ENCODE measurements around the gene ARMH2. TPM values are rescaled to one million over a fixed set of nuclear protein-coding genes. Genes with fewer than 3 reads are reported as not detected.
"Not testable (repeated sequence)": the region's sequence is repeated elsewhere in the genome, so short reads cannot be mapped to it uniquely, and the experiment has no call there.

ARMH2 gene
- total and polyA plus RNA-seq, 7 experiments from 2014 or later: 0.70 to 9.4 (median 3.8) TPM; not detected in 1

GRCh38 chr6:24764833-24765828 is 33.6 kb downstream of the ARMH2 start:
- peaks cover 0 to 11% (median 4%) of the 10 kb centered on the region in 7 donors for H3K4me1 Mint-ChIP-seq
- POLR2A ChIA-PET; H3K4me3 ChIP-seq (ENCODE audit: low read length); H3K4me1 ChIP-seq (ENCODE audit: control insufficient read depth in 2 of 2, insufficient read depth in 2 of 2, low read length in 2 of 2); H3K9me3 Mint-ChIP-seq; H3K27ac ChIP-seq (ENCODE audit: low read depth, low read length); H3K27me3 Mint-ChIP-seq; DNase-seq; ATAC-seq; H3K36me3 ChIP-seq (ENCODE audit: control insufficient read depth in 2 of 3, insufficient read depth in 3 of 3, low read length in 3 of 3); H3K36me3 Mint-ChIP-seq; H3K4me3 Mint-ChIP-seq; H3K9me3 ChIP-seq (ENCODE audit: control insufficient read depth in 2 of 3, low read length in 3 of 3); intact Hi-C loops (cut with micrococcal nuclease); H3K27me3 ChIP-seq (ENCODE audit: control insufficient read depth in 2 of 2, insufficient read depth in 2 of 2, low read length in 2 of 2): not testable (repeated sequence)
- CTCF ChIA-PET: interaction anchor here (0.6 to 4.3 kb wide), 2 partner anchors 10 to 183 kb away, joined by 4 to 32 read pairs; no protein-coding TSS in a partner anchor
- peak overlapping the region in 2 of 9 donors; percentile 41 to 52 for H3K27ac Mint-ChIP-seq

DNA sequence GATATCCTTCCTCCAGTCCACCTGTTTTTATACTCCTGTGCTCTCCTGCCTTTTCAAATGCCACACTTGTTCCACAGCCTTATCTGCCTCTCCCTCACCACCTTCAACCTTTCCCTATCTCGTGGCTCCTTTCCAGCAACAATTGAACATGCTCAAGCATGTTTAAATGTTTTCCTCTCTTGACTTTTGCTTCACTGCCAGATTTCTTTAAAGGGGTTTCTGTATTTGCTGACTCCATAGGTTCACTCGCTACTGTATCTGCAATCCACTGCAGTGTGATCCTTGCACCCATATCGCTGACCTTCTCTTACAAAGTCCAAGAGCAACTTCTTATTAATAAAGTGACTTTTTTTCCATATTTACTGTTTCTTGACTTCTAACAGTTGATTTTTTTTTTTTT is 35.1 kb downstream of the ARMH2 start:
- Histone ChIP-seq H3K9me3 (ENCODE audit: control insufficient read depth in 2 of 3, low read length in 3 of 3) (no peaks in the 10 kb centered on the region), H3K4me1 (ENCODE audit: control insufficient read depth in 2 of 2, insufficient read depth in 2 of 2, low read length in 2 of 2) (no peaks in the 10 kb centered on the region), H3K4me3 (ENCODE audit: low read length) (no peak overlapping the region), H3K27me3 (ENCODE audit: control insufficient read depth in 2 of 2, insufficient read depth in 2 of 2, low read length in 2 of 2) (no peaks in the 10 kb centered on the region), H3K27ac (ENCODE audit: low read depth, low read length) (no peak overlapping the region), H3K36me3 (ENCODE audit: control insufficient read depth in 2 of 3, insufficient read depth in 3 of 3, low read length in 3 of 3) (no peaks in the 10 kb centered on the region)
- no peaks in the 10 kb centered on the region for H3K27me3 Mint-ChIP-seq
- peaks cover 0 to 2% (median 0%) of the 10 kb centered on the region in 5 donors for H3K36me3 Mint-ChIP-seq
- peaks cover 0 to 11% (median 4%) of the 10 kb centered on the region in 7 donors for H3K4me1 Mint-ChIP-seq
- peak overlapping the region in 1 of 9 donors; percentile 21 for H3K27ac Mint-ChIP-seq
- ChIA-PET CTCF (no interaction called here), POLR2A (interaction anchor here (1.5 kb wide), 1 partner anchor 14 kb away, joined by 3 read pairs; no protein-coding TSS in a partner anchor)
- no peak for ATAC-seq
- intact Hi-C loops (cut with micrococcal nuclease): no loop called here
- H3K4me3 Mint-ChIP-seq: no peak overlapping the region
- no peaks in the 10 kb centered on the region for H3K9me3 Mint-ChIP-seq
- no peak for DNase-seq

- ATAC-seq: no peak
- POLR2A ChIA-PET: interaction anchor here (0.6 kb wide), 1 partner anchor 38 kb away, joined by 3 read pairs; no protein-coding TSS in a partner anchor
- Histone ChIP-seq H3K4me1 (ENCODE audit: control insufficient read depth in 2 of 2, insufficient read depth in 2 of 2, low read length in 2 of 2) (no peaks in the 10 kb centered on the region), H3K4me3 (ENCODE audit: low read length) (no peak overlapping the region), H3K36me3 (ENCODE audit: control insufficient read depth in 2 of 3, insufficient read depth in 3 of 3, low read length in 3 of 3) (no peaks in the 10 kb centered on the region), H3K27me3 (ENCODE audit: control insufficient read depth in 2 of 2, insufficient read depth in 2 of 2, low read length in 2 of 2) (no peaks in the 10 kb centered on the region), H3K27ac (ENCODE audit: low read depth, low read length) (no peak overlapping the region), H3K9me3 (ENCODE audit: control insufficient read depth in 2 of 3, low read length in 3 of 3) (no peaks in the 10 kb centered on the region)
- peaks cover 0 to 11% (median 3%) of the 10 kb centered on the region in 7 donors for H3K4me1 Mint-ChIP-seq
- H3K4me3 Mint-ChIP-seq: no peak overlapping the region
- no peak for DNase-seq
- intact Hi-C loops (cut with micrococcal nuclease): no loop called here
- H3K36me3 Mint-ChIP-seq: peaks cover 0 to 2% (median 0%) of the 10 kb centered on the region in 5 donors
- no peaks in the 10 kb centered on the region for H3K9me3 Mint-ChIP-seq
- peak overlapping the region in 1 of 9 donors; percentile 51 for H3K27ac Mint-ChIP-seq
- CTCF ChIA-PET: no interaction called here
- H3K27me3 Mint-ChIP-seq: no peaks in the 10 kb centered on the region
These were observed 36.9 kb downstream of the ARMH2 start for GRCh38 chr6:24761851-24762250.

GRCh38 chr6:24761193-24761835 is 37.4 kb downstream of the ARMH2 start:
- Histone ChIP-seq H3K27me3 (ENCODE audit: control insufficient read depth in 2 of 2, insufficient read depth in 2 of 2, low read length in 2 of 2) (no peaks in the 10 kb centered on the region), H3K4me1 (ENCODE audit: control insufficient read depth in 2 of 2, insufficient read depth in 2 of 2, low read length in 2 of 2) (no peaks in the 10 kb centered on the region), H3K9me3 (ENCODE audit: control insufficient read depth in 2 of 3, low read length in 3 of 3) (no peaks in the 10 kb centered on the region), H3K4me3 (ENCODE audit: low read length) (no peak overlapping the region), H3K36me3 (ENCODE audit: control insufficient read depth in 2 of 3, insufficient read depth in 3 of 3, low read length in 3 of 3) (no peaks in the 10 kb centered on the region), H3K27ac (ENCODE audit: low read depth, low read length) (no peak overlapping the region)
- no peak for DNase-seq
- ATAC-seq: no peak
- ChIA-PET CTCF (no interaction called here), POLR2A (interaction anchor here (0.6 kb wide), 1 partner anchor 38 kb away, joined by 3 read pairs; no protein-coding TSS in a partner anchor)
- Mint-ChIP-seq H3K4me1 (peaks cover 0 to 11% (median 0%) of the 10 kb centered on the region in 7 donors), H3K27ac (peak overlapping the region in 1 of 9 donors; percentile 51), H3K9me3 (no peaks in the 10 kb centered on the region), H3K4me3 (no peak overlapping the region), H3K36me3 (peaks cover 0 to 2% (median 0%) of the 10 kb centered on the region in 5 donors), H3K27me3 (no peaks in the 10 kb centered on the region)
- intact Hi-C loops (cut with micrococcal nuclease): no loop called here

GRCh38 chr6:24760210-24760609 is 38.5 kb downstream of the ARMH2 start:
- Histone ChIP-seq H3K9me3 (ENCODE audit: control insufficient read depth in 2 of 3, low read length in 3 of 3) (no peaks in the 10 kb centered on the region), H3K36me3 (ENCODE audit: control insufficient read depth in 2 of 3, insufficient read depth in 3 of 3, low read length in 3 of 3) (no peaks in the 10 kb centered on the region), H3K4me3 (ENCODE audit: low read length) (no peak overlapping the region), H3K27me3 (ENCODE audit: control insufficient read depth in 2 of 2, insufficient read depth in 2 of 2, low read length in 2 of 2) (no peaks in the 10 kb centered on the region), H3K4me1 (ENCODE audit: control insufficient read depth in 2 of 2, insufficient read depth in 2 of 2, low read length in 2 of 2) (no peaks in the 10 kb centered on the region), H3K27ac (ENCODE audit: low read depth, low read length) (no peak overlapping the region)
- Mint-ChIP-seq H3K4me1 (peaks cover 0 to 7% (median 0%) of the 10 kb centered on the region in 7 donors), H3K27ac (no peak overlapping the region), H3K4me3 (no peak overlapping the region), H3K9me3 (no peaks in the 10 kb centered on the region), H3K27me3 (no peaks in the 10 kb centered on the region), H3K36me3 (peaks cover 0 to 2% (median 0%) of the 10 kb centered on the region in 5 donors)
- intact Hi-C loops (cut with micrococcal nuclease): no loop called here
- DNase-seq: no peak
- ATAC-seq: no peak
- CTCF ChIA-PET: no interaction called here
- POLR2A ChIA-PET: interaction anchor here (0.6 kb wide), 1 partner anchor 361 kb away, joined by 3 read pairs; no protein-coding TSS in a partner anchor

- ATAC-seq (no peak), DNase-seq (no peak)
- H3K9me3 Mint-ChIP-seq: no peaks in the 10 kb centered on the region
- no peak overlapping the region for H3K27ac ChIP-seq (ENCODE audit: low read depth, low read length)
- no peaks in the 10 kb centered on the region for H3K36me3 ChIP-seq (ENCODE audit: control insufficient read depth in 2 of 3, insufficient read depth in 3 of 3, low read length in 3 of 3)
- no peak overlapping the region for H3K4me3 Mint-ChIP-seq
- H3K36me3 Mint-ChIP-seq: peaks cover 0 to 2% (median 0%) of the 10 kb centered on the region in 5 donors
- POLR2A ChIA-PET: interaction anchor here (0.6 kb wide), 2 partner anchors 15 to 360 kb away, joined by 3 to 6 read pairs; partner anchors contain the start of gene GMNN
- no peak overlapping the region for H3K27ac Mint-ChIP-seq
- no peaks in the 10 kb centered on the region for H3K27me3 ChIP-seq (ENCODE audit: control insufficient read depth in 2 of 2, insufficient read depth in 2 of 2, low read length in 2 of 2)
- CTCF ChIA-PET: interaction anchor here (0.7 kb wide), 1 partner anchor 139 kb away, joined by 7 read pairs; no protein-coding TSS in a partner anchor
- peaks cover 0 to 5% (median 0%) of the 10 kb centered on the region in 7 donors for H3K4me1 Mint-ChIP-seq
- H3K4me3 ChIP-seq (ENCODE audit: low read length): no peak overlapping the region
- intact Hi-C loops (cut with micrococcal nuclease): no loop called here
- no peaks in the 10 kb centered on the region for H3K9me3 ChIP-seq (ENCODE audit: control insufficient read depth in 2 of 3, low read length in 3 of 3)
- no peaks in the 10 kb centered on the region for H3K27me3 Mint-ChIP-seq
- no peaks in the 10 kb centered on the region for H3K4me1 ChIP-seq (ENCODE audit: control insufficient read depth in 2 of 2, insufficient read depth in 2 of 2, low read length in 2 of 2)
These were observed 39.0 kb downstream of the ARMH2 start for GRCh38 chr6:24759718-24760117.
